Tibial nerve (tissue), 4 donors: ENCODE measurements around the gene CTNNB1. TPM values are rescaled to one million over a fixed set of nuclear protein-coding genes. Genes with fewer than 3 reads are reported as not detected.

ENCODE experiments used
- DNase-seq, 2 donors: peaks; one replicate each; pipeline ENCODE4 v3.0.0-alpha.2; 2019; ENCODE audit warnings: low spot score in 2 of 2
- H3K27ac ChIP-seq, 4 donors: fragments of 200-600 bp; sonication (generic) in 3 of 4; one replicate each; pipeline ENCODE4 v1.5.1; 2017 to 2019; ENCODE audit warnings: mild to moderate bottlenecking in 1 of 4
- H3K27me3 ChIP-seq, 2 donors: fragments of 200-600 bp; sonication (generic) in 1 of 2; one replicate each; pipeline versions ENCODE4 v1.5.1 to v1.6.0; 2017 to 2019
- H3K36me3 ChIP-seq, 3 donors: fragments of 200-600 bp; sonication (generic); one replicate each; pipeline ENCODE4 v1.5.1; 2018 to 2019
- H3K4me1 ChIP-seq, 4 donors: fragments of 200-600 bp; sonication (generic) in 3 of 4; one replicate each; pipeline ENCODE4 v1.5.1; 2017 to 2019
- H3K4me3 ChIP-seq, 4 donors: fragments of 200-600 bp; sonication (generic) in 3 of 4; one replicate each; pipeline ENCODE4 v1.5.1; 2017 to 2019; ENCODE audit warnings: mild to moderate bottlenecking in 1 of 4, moderate library complexity in 1 of 4
- H3K9me3 ChIP-seq, 4 donors: fragments of 200-600 bp; sonication (generic) in 3 of 4; one replicate each; pipeline ENCODE4 v1.5.1; 2017 to 2019
- EP300 ChIP-seq, 2 donors: sonication (generic); formaldehyde crosslinking; IDR thresholded peaks; one replicate each; pipeline ENCODE4 v1.6.1; 2017; ENCODE audit warnings: antibody characterized with exemption in 2 of 2, mild to moderate bottlenecking in 1 of 2
- POLR2A ChIP-seq, 2 donors: fragments of 450-650 bp; IDR thresholded peaks; one replicate each; pipeline ENCODE4 v1.6.1; 2017; ENCODE audit warnings: antibody characterized with exemption in 2 of 2, mild to moderate bottlenecking in 2 of 2, moderate library complexity in 2 of 2
- WGBS, 2 donors: methylation state at CpG; one replicate each; pipeline ENCODE4 v1.1.5; 2018; 5-methylcytosine and 5-hydroxymethylcytosine counted together
- total RNA-seq, 4 donors: library from RNA; depleted of rRNA; stranded (reverse); fragments of >200 nt; gene quantifications; one replicate each; pipeline ENCODE4 v1.1.0, GENCODE V29; 2016
- TF ChIP-seq, protein P1 (sequence below), 5 experiments: fragments of 200-600 bp in 3 of 5; fragments of 450-650 bp in 2 of 5; sonication (generic) in 3 of 5; IDR thresholded peaks; one replicate each; pipeline ENCODE4 v1.5.1; 2016 to 2019; ENCODE audit warnings: antibody characterized with exemption in 5 of 5, mild to moderate bottlenecking in 3 of 5, moderate library complexity in 2 of 5

Gene CTNNB1
- total RNA-seq, 4 donors from 2014 or later = 411 to 548 (median 505) TPM

GRCh38 chr3:41260063-41260450, 60.8 kb downstream of the CTNNB1 start:
- H3K4me1 ChIP-seq = no peaks in the 10 kb centered on the region
- no peaks in the 10 kb centered on the region for H3K9me3 ChIP-seq
- TF ChIP-seq POLR2A (IDR thresholded peaks at IDR 0.05) = no peak
- TF ChIP-seq, protein P1, sequence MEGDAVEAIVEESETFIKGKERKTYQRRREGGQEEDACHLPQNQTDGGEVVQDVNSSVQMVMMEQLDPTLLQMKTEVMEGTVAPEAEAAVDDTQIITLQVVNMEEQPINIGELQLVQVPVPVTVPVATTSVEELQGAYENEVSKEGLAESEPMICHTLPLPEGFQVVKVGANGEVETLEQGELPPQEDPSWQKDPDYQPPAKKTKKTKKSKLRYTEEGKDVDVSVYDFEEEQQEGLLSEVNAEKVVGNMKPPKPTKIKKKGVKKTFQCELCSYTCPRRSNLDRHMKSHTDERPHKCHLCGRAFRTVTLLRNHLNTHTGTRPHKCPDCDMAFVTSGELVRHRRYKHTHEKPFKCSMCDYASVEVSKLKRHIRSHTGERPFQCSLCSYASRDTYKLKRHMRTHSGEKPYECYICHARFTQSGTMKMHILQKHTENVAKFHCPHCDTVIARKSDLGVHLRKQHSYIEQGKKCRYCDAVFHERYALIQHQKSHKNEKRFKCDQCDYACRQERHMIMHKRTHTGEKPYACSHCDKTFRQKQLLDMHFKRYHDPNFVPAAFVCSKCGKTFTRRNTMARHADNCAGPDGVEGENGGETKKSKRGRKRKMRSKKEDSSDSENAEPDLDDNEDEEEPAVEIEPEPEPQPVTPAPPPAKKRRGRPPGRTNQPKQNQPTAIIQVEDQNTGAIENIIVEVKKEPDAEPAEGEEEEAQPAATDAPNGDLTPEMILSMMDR (IDR thresholded peaks at IDR 0.05) = no peak
- no peak for TF ChIP-seq EP300 (IDR thresholded peaks at IDR 0.05)
- no peaks in the 10 kb centered on the region for H3K27me3 ChIP-seq
- no peaks in the 10 kb centered on the region for H3K36me3 ChIP-seq
- H3K27ac ChIP-seq = no peak overlapping the region
- no peak for DNase-seq
- 94 to 97% methylated on average over 3 of the region's 3 CpGs for WGBS, 2 donors
- H3K4me3 ChIP-seq = no peak overlapping the region

DNA sequence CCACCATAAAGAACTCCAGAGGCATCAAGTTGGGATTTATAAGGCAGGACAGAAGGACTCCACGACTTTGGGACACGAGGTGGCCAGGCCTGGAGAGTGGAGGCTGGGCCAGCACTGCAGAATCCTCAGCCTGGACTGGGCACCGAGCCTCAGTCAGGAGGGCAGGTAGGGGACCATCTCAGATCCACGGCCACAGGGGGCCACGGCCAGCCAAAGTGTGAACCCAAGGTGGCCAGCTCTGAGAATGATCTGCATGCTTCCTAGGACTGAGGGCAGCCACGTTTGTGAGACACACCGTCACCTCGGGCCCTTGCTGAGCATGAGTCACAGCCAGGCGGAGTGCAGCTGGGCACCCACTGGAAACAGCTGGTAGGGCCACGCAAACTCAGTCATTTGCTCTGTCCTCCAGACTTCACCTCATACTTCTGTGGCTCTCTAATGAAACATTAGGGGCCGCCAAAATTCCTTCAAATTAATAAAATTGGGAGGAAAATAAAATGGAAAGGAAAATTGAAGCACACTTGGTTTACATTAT, 65.8 kb downstream of the CTNNB1 start:
- TF ChIP-seq EP300 (IDR thresholded peaks at IDR 0.05) (no peak), POLR2A (IDR thresholded peaks at IDR 0.05) (no peak)
- TF ChIP-seq, protein P1 (IDR thresholded peaks at IDR 0.05) = no peak
- Histone ChIP-seq H3K9me3 (no peaks in the 10 kb centered on the region), H3K36me3 (no peaks in the 10 kb centered on the region), H3K27ac (no peak overlapping the region), H3K4me1 (no peaks in the 10 kb centered on the region), H3K4me3 (no peak overlapping the region), H3K27me3 (no peaks in the 10 kb centered on the region)
- DNase-seq = no peak
- WGBS, 2 donors = 88 to 90% methylated on average over 10 to 11 of the region's 11 CpGs

DNA sequence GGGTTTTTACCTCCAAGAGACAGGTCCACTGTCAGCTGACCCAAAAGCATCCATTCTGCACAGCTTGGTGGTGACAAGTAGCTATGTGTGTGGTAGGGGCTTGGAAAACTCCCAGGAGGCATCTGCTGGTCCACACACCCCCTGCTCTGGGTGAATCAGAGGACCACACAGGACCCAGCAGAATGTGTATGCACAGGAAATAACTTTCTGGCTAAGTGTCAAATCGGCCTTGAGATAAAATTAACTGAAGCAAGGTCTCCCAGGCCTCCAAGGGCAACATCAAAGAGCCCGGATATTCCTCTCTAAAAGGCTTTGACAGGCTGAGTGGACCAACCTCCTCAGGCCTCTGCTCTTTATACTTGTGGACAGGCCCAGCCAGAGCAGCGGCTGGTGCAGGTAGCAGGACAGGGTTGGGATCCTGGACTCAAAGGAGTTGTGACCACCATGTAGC, 66.5 kb downstream of the CTNNB1 start:
- H3K4me1 ChIP-seq = no peaks in the 10 kb centered on the region
- no peaks in the 10 kb centered on the region for H3K27me3 ChIP-seq
- no peak overlapping the region for H3K27ac ChIP-seq
- DNase-seq = no peak
- no peaks in the 10 kb centered on the region for H3K9me3 ChIP-seq
- H3K36me3 ChIP-seq = no peaks in the 10 kb centered on the region
- H3K4me3 ChIP-seq = no peak overlapping the region
- TF ChIP-seq, protein P1 (IDR thresholded peaks at IDR 0.05) = no peak
- no peak for TF ChIP-seq POLR2A (IDR thresholded peaks at IDR 0.05)
- WGBS, 2 donors = 59 to 71% methylated on average over 3 of the region's 3 CpGs

DNA sequence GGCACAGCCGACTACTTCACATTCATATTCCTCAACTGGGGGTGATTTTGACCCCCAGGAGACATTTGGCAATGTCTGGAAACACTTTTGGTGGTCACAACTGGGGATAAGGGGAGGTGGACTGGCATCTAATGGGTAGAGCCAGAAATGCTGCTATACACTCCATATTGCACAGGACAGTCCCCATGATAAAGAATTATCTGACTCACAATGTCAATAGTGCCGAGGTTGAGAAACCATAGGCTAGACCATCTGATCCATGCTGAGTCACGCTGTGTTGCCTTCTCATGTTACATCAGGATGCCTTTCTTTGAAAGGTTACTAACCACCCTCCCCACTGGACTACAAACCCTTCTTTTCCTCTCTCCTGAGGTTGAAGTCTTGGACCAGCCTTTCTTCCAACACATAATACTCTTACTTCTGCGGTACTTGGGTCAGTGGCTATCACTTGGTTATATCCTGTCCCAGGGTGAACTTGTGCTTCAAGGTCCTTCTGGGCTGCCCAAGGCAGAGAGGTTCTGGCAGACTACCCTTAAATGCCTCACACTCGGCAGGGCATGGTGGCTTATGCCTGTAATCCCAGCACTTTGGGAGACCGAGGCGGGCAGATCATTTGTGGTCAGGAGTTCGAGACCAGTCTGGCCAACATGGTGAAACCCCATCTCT, 68.8 kb downstream of the CTNNB1 start:
- Histone ChIP-seq H3K4me3 (no peak overlapping the region), H3K9me3 (peaks cover 0 to 15% (median 2%) of the 10 kb centered on the region in 4 donors), H3K27me3 (no peaks in the 10 kb centered on the region), H3K36me3 (no peaks in the 10 kb centered on the region), H3K27ac (no peak overlapping the region), H3K4me1 (no peaks in the 10 kb centered on the region)
- WGBS, 2 donors = 92 to 98% methylated on average over 8 of the region's 8 CpGs
- TF ChIP-seq POLR2A (IDR thresholded peaks at IDR 0.05) = no peak
- TF ChIP-seq, protein P1 (IDR thresholded peaks at IDR 0.05) = no peak
- TF ChIP-seq EP300 (IDR thresholded peaks at IDR 0.05) = no peak
- no peak for DNase-seq

DNA sequence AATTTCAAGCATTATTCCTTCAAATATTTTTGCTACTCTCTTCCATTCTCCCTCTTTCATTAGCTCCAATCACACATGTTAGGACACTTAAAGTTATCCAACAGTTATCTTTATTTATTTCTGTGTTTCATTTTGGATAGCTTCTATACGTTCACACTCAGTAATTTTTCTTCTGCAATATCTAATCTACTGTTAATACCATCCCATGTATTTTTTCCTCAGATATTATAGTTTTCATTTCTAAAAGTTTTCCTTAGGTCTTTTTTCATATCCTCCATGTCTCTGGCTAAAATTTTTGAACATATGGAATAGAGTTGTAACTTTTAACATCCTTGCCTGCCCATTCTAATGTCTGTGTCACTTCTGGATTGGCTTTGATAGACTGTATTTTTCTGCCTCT, 73.4 kb downstream of the CTNNB1 start:
- WGBS, 2 donors = 88 to 92% methylated on average over 1 of the region's 1 CpG
- H3K27ac ChIP-seq = no peak overlapping the region
- no peaks in the 10 kb centered on the region for H3K36me3 ChIP-seq
- H3K27me3 ChIP-seq = no peaks in the 10 kb centered on the region
- peaks cover 0 to 17% (median 2%) of the 10 kb centered on the region in 4 donors for H3K9me3 ChIP-seq
- TF ChIP-seq EP300 (IDR thresholded peaks at IDR 0.05) (no peak), POLR2A (IDR thresholded peaks at IDR 0.05) (no peak)
- TF ChIP-seq, protein P1 (IDR thresholded peaks at IDR 0.05) = no peak
- H3K4me3 ChIP-seq = no peak overlapping the region
- no peak for DNase-seq
- H3K4me1 ChIP-seq = no peaks in the 10 kb centered on the region
